Urothelium cell line (cell line): ENCODE data around the gene LGALS9B.
"Not testable (repeated sequence)": the region's sequence is repeated elsewhere in the genome, so short reads cannot be mapped to it uniquely, and the experiment has no call there.

Experiments
- DNase-seq: peaks from one replicate; pipeline ENCODE4 v3.0.0; 2011; ENCODE audit warnings: low spot score, mixed read lengths
- FAIRE-seq: peaks from 2 replicates; lab custom pipeline; 2011; peaks lifted over from hg19 to GRCh38; lab: Jason Lieb, UNC

Gene LGALS9B

DNA sequence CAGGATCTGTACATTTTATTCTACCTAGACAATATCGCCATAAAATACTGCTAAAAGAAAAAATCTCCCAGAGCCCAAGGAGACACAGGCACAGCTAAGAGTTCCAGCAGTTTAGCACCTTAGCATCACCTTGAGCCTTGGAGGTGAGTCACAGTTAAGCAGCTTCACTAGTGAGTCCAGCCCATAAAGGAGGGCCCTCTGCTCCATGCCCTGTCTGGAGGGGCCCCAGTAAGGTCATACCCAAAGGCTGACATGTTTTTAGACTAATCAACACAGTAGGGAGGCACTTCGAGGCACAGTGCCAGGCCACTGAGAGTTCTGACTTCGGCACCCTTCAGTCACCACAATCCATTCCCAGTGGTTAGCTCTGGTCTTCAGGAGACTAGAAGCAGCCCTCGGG is 2.6 kb upstream of the LGALS9B start:
- FAIRE-seq, DNase-seq: not testable (repeated sequence)

DNA sequence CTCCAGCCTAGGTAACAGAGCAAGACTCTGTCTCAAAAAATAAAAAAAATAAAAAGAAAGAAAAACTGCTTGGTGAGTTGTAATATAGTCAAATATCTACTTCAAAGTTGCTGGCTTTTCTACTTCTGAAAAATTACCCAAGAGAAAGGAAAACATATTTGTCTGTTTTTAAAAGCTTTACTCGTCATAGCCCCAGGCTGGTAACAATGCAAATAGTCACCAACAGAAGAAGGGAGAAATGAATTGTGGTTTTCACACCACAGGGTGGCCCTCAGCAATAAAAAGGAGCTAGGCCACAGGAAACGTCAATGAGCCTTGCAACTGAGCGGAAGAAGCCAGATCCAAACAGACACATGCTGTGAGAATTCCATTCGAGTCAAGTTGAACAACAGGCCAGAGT is 1.8 kb upstream of the LGALS9B start:
- FAIRE-seq, DNase-seq: not testable (repeated sequence)

DNA sequence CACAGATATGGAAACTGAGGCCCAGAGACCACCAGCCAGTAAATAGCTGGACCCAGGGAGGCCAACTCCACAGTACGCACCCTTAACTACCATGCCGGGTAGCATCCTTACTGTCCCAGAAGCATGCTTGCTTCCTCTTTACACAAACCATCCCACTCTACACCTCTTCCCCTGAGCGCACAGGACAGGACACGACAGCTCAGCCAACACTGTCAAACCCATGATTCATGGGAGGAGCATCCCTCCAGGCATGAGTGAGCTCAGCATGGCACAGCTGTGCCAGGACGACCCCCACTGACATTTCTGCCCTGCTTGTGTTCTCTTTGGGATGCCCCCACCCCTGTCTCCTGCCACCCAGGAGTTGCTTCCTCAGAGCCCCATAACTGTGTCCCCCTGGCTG is 340 bp downstream of the LGALS9B start:
- DNase-seq, FAIRE-seq: not testable (repeated sequence)

DNA sequence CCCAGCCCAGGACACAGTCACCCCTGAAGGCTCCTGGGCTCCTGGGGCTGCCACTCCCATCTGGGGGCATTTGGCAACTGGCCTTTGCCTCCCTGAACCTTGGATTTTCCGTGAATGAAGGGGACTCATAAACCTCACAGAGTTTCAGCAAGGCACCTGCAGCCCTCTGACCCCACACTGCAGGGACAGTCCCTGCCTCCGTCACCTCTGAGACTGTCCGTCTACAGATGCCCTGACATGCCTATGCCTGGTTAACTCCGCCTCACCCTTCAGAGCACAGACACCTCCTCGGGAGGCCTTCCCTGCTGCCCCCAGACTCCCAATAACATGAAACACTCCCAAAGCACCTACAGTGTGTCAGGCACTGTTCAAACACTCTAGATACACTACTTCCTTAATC is 786 bp downstream of the LGALS9B start:
- DNase-seq, FAIRE-seq: not testable (repeated sequence)

DNA sequence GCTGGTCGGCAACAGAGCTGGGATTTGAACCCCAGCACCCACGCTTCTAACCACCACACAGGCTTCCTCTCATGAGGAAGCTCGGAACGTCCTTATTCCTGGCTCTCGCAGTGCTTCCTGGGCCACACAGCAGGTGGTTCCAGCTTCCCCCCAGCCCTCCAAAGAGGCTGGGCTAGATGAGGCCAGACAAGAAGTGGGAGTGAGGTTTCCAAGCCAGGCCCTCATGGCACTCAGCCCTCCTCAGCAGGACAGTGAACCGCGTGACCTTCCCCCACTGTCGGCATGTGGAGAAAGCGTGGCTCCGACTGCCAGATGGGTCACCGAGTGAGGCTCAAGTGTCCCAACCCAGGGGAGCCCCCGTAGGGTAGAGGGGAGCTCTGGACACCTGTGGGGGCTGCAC is 1.8 kb downstream of the LGALS9B start:
- not testable (repeated sequence) for DNase-seq, FAIRE-seq

DNA sequence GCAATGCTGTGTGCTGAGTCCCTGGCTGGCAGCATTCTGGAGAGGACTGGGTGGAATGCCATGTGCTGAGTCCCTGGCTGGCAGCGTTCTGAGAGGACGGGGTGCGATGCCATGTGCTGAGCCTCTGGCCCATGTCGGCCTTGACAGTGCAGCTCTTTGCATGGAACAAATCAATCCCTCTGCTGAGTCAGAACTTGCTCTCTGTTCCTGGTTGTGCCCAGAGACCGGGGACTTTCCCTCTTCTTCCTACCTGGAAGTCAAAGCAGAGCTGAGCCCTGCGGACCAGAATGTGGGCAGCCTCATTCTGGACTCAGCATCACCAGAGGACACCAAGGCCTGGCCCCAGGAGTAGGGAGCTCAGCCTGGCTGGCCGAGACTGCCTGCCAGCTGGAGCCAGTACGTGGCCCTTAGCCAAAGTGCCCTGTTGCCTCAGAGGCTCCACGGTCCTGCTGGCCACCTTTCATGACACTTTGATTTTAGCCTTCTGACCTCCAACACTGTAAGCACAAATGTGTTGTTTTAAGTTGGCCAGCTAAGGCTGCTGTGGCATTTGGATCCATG is 2.4 kb downstream of the LGALS9B start:
- DNase-seq, FAIRE-seq: not testable (repeated sequence)

DNA sequence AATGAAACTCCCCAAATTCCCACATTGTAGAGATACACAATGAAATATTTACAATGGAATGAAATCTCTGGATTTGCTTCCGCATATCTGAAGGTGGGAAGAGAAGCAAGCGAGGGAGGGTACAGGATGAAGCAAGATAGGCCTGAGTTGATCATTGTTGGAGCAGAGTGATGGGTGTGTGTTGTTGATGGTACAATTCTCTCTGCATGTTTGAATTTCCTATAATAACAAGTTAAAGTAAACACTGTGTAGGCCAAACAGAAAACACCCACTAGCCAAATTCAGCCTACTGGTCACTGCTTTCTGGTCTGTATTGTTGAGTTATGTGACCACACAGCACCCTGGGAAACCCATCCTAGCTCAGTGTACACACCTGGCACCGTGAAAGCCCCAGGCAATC is 5.2 kb downstream of the LGALS9B start:
- FAIRE-seq, DNase-seq: not testable (repeated sequence)

DNA sequence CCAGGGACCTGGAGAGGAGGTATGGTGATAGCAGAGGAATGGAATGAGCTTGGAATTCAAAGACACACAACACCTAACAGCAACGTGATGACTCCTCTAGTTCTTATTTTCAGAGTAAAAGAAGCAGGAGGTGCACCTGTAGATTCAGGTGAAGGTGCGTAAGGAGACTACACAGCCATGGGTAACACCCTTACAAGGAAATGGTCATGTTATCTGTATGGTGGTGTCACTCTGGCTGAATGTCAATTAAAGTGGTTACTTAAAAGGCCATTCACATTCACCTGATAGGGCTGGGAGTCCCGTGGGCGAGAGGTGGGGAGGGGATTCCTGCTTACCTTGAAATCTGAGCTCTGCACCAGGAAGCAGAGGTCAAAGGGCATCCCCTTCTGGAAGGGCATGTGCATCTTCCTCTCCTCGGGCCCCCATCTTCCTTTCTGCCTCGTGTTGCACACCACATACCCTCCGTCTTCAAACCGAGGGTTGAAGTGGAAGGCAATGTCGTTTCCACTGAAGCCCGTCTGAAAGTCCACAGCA is 9.4 kb downstream of the LGALS9B start:
- peak; percentile 88 for FAIRE-seq

DNA sequence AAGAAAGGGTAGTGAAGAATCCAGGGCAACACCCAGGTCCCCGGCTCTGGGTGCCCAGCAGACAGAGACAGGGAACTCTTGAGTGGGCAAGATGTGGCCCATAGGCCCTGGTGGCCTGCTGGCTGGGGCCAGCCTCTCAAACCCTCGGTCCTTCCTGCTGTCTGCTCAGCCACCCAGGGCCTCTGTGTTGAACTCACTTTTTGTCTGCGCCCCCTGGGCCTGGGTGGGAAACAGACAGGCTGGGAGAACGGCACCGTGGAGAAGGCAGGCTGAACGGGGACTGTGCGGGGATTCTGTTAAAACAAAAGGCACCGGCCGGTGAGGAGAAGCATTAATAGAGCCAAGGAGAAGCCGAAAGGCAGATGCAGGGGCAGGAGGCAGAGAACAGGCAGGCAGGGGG is 12.2 kb downstream of the LGALS9B start:
- DNase-seq = not testable (repeated sequence)
- FAIRE-seq = peak; percentile 5

More for the DNA sequence above, 9.4 kb downstream of the LGALS9B start:
- not testable (repeated sequence) for DNase-seq

DNA sequence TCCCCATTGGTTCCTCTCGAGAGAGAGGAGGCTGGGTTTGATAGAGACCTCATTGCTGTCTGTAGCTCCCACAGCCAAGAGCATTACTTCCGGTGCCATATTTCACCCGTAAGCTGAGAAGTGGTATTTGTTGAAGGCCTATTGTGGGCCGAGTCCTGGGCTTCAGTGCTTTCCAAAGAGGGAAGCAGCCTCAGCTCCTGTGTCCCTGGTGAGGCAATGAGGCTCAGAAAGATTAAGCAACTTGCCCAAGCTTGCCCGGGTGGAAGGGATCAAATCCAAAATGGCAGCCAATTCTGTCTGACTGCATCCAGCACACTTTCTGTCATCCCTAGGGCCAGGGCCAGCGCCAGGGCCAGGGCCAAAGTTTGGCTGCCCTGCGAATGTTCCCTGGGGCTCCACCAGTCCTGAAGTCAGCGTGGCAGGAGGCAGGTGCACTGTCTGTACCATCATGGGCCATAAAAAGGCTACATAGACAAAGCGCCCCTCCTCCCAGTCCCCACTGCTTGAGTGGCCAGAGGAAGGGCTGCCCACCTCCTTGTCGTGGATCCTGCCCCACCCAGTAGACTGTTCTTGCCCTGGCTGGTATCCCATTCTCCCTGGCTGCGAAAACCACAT is 13.4 kb downstream of the LGALS9B start:
- FAIRE-seq = peak; percentile 23
- not testable (repeated sequence) for DNase-seq

DNA sequence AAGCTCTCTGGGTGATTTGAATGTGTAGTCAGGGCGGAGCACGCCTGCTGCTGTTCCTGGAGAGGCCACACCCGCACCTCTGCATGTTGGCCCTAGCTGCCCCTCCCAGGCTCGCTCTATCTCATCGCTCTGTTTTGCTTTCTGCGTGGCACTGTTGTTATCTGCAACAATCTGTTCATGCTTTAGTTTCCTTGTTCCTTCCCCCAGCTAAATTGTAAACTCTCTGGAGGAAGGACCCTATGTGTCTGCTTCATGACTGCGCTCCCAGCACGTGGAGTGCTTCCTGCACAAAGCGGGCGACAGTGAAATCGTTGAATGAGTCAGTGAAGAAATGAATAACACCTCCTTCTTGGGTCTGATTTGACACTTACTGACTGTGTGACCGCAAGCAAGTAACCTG is 16.5 kb downstream of the LGALS9B start:
- DNase-seq = not testable (repeated sequence)
- FAIRE-seq = peak; percentile 83

DNA sequence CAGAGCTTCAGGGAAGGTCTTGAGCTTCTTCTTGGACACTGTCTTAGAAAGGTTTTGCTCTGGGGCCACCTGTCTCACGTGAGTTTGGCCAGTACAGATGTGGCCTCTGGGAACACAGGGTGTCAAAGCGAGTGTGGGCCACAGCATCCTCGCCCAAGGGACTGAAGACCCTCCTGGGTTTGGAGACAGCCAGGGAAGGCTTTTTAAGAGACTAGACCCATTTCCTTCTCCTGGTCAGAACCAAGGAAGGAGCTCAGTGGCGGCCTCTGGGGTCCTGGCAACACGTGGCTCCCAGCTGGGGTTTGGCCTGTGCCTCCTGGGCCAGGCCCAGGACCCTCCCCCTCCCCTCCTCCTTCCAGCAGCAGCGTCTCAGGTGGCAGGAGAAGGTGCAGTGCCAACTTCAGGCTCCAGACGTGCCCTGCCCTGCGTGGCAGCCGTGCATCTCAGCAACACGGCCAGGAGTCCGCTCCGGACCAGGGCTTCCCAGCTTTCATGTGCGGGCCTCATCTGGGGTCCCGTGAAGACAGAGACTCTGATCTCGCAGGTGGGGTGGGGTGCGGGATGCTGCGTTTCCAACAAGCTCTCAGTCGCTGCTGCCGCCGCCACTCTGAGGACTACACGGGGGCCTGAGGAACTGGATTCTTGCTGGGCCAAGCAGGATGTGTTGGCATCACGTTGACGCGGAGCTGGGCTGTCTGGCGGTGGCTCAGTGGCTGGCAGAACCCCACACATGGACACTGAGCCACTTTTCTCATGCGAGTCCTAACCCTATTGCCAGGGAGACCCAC is 19.6 kb downstream of the LGALS9B start:
- FAIRE-seq, DNase-seq: not testable (repeated sequence)

DNA sequence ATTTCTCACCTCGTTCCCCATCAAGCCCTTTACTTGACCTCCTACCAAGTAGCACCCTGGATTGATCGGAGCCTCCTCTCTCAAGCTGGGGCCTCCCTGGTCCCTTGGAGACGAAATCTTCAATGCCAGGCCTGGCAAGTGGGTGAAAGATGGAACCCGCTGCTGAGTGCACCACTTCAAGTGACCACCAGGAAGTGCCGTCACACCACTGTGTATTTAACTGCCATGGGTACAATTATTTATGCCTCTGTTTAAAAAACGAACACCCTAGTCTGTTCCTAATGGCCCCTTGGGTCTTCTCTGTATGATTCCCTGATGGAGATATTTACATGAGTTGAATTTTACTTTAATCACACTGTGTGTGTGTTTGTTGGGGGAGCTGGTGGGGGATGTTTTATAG is 20.4 kb downstream of the LGALS9B start:
- DNase-seq, FAIRE-seq: not testable (repeated sequence)

DNA sequence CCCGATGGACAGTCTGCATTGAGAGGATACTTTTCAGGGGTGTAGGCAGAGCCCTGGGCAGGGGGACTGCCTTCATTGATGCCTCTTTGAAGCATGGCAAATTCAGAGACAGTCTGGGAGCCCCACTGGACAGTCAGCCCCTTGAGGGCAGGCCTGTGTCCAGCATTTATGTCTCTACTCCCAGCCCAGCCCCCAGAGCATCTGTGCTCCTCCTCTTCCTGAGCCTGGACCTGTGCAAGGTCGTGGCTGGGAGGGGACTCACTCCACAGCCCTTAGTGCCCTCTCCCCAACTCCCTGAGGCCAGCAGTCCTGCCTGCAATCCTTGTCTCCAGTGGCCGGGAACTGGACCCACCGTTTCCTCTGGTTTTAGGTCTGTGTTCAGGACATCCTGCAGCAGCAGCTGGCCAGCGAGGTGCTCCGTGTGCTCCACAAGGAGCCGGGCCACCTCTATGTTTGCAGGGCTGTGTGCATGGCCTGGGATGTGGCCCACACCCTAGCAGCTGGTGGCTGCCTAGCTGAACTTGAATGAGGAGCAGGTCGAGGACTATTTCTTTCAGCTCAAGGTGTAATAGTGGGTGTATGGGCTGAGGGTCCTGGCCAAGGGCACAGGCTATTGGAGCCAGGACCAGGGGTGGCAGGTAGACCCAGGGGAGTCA is 22.6 kb downstream of the LGALS9B start:
- not testable (repeated sequence) for DNase-seq
- FAIRE-seq = peak; percentile 67

DNA sequence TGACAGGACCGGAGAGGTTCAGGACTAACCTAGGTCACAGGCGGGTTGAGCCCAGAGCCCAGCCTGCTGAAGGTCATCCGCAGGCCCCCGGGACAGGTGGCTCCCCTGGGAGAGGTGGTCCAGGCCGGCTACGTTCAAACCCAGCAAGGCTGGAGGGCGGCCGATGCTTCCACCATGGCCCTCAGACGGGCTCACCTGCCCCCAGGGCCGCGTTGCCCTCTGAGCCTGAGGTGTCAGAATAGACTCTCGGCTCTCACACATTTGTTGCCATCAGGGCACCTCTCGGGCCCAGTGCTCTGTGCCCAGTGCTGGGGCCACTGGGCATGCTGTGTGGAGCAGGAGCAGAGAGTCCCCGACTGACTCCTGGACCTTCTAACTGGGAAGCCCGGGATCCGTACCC is 23.2 kb downstream of the LGALS9B start:
- not testable (repeated sequence) for DNase-seq, FAIRE-seq

DNA sequence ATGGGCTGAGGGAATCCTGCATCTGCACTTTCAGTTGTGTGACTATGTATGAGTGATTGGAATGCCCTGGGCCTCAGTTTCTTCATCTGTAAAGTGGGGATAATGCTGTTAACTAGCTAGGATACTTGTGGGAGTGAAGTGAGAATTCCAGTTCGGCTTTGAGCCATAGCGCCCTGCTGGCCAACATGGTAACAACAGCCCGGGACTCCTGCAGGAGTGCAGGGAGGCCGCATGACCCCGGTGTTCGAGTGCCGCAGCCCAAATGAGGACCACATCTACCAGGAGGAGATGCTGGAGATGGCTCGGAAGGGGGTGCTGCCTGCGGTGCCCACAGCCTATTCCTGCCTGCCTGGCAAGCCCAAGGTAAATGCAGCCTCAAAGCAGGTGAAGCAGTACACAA is 23.7 kb downstream of the LGALS9B start:
- DNase-seq = not testable (repeated sequence)
- peak; percentile 5 for FAIRE-seq

DNA sequence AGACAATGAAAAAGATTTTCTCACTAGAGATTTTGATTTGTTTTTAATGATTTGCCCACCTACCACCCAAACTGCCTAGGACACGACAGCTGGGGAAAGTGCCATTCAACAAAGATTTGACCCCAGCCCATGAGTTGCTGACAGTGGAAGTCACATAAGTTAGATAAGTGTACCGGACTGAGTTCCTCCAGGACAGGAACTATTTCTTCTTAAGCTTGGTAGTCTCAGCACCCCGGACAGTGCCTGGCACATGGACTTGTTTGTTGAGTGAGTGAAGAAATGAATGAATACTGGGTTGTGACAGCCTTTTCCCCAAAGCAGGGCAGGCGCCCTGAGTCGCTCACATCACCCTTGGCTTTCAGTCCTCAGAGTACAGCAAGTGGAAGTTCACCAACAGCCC is 26.7 kb downstream of the LGALS9B start:
- not testable (repeated sequence) for DNase-seq, FAIRE-seq

DNA sequence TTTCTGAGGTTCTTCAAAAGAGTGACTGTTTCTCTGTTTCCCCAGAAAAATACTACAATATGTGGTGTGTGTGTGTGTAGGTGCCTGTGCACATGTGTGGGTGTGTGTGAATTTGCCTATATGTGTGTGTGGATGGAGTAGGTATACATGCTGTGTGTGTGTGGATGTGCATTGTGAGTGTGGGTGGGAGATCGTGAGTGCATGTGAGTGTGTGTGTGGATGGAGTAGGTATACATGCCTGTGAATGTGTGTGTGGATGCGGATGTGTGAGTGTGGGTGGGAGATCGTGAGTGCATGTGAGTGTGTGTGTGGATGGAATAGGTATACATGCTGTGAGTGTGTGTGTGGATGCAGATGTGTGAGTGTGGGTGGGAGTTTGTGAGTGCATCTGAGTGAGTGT is 32.2 kb downstream of the LGALS9B start:
- not testable (repeated sequence) for FAIRE-seq, DNase-seq

DNA sequence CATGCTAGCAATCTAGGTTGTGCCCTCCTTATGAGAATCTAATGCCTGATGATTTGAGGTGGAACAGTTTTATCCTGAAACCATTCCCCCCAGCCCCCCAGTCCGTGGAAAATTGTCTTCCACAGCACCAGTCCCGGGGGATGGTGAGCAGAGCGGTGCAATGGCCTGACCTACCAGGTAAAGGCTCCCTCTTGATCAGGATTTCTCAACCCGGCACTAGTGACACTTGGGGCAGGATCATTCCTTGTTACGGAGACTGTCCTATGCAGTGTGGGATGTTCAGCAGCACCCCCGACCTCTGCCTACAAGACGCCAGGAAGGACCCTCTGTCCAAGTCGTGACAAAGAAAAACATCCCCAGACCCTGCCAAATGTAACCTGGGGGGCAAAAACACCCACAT is 34.0 kb downstream of the LGALS9B start:
- not testable (repeated sequence) for FAIRE-seq, DNase-seq

DNA sequence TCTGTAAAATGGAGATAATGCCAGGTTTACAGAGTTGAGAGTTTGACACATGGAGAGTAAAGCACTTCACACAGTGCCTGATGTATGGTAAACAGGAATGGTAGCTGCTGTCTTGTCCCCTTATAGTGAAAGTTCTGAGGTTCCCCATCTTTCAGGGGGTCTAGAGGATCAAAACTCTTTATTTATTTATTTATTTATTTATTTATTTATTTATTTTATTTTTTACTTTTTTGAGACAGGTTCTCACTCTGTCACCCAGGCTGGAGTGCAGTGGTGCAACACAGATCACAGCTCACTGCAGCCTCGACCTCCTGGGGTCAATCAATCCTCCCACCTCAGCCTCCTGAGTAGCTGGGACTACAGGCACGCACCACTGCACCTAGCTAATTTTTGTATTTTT is 40.1 kb downstream of the LGALS9B start:
- not testable (repeated sequence) for FAIRE-seq, DNase-seq

DNA sequence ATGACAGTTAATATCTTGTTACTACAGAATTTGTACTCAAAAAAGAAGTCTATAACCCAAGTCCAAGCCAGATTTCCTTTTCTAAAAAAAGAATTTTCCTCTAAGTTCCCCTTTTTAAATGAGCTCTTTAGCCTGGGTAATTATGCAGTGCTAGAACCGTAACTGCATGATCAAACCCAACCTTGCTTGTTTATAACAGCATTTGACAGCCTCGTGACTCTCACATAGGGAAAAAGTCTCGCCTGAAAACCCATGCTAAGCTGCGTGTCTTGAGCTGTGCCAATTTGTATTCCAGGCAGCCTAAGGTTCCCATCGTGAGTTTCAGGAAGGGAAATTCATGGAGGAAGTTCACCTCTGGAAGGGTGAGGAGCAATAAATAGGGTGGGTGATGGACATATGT is 44.5 kb downstream of the LGALS9B start:
- FAIRE-seq, DNase-seq: not testable (repeated sequence)
